Stimulated activated CD4-positive, alpha-beta T cell treated with anti-CD3 and anti-CD28 coated beads, Interleukin-1b, Interleukin-23, amount 100 ng/mL, for 24 hours (primary cell): Measurements from ENCODE around the gene ADGRL3.

Experiments
- DNase-seq, 4 experiments: peaks; one replicate each; pipeline ENCODE4 v3.0.0-alpha.2; 2020; ENCODE audit warnings: low read depth in 4 of 4, low spot score in 1 of 4

Gene ADGRL3

DNA sequence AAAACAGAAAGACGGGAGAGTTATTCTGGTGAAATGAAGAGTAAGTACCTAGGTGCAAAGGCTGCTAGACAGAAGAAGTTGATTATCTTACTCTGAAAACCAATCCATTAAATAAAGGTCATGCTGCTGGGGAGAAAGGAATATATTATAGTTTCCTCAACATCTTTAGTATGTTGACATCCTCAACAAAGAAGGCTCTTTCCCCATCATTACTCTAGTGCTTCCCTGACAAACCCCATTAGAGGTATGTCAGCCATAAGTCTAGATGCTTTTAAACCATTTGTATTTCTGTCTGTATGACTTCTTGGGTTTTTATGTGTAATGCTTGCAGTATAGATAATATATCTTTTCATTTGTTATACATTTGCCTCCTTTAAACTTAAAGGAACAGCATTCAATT, 75.9 kb downstream of the ADGRL3 start:
- no peak for DNase-seq

DNA sequence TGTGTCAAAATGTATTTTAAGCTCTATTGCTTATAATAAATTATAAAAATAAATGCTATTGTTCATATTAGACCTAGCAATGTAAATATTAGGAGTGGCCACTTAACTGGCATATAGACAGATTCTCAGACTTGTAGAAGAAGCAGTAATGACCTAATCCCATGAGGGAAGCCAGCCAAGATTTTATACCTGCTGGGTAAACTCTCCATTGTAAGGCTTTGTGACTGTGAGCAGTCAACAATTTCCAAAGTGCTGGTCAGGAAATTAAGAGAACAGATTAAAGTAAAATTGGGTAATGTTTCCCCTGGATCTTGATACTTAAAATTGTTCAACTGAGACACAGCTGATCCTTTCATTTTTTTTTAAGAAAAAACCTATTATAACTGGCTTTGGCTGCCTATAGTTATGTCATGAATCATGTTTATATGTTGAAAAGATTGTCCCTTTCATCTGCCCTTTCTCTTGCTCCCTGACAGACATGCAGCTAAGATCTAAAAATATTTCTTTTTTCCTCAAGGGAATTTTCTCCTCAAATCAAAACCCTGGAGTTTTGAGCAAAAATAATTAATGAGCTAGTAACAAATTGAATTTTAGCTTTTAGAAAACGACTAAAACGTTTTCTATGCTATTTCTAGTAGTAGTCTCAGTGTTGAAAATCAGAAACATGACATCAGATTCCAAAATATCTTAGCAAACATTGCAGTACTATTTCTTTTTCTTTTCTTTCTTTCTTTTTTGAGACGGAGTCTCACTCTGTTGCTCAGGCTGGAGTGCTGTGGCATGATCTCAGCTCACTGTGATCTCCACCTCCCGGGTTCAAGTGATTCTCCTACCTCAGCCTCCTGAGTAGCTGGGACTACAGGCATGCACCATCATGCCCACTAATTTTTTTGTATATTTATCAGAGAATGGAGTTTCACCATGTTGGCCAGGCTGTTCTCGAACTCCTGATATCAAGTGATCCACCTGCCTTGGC, 77.9 kb downstream of the ADGRL3 start:
- DNase-seq: no peak

DNA sequence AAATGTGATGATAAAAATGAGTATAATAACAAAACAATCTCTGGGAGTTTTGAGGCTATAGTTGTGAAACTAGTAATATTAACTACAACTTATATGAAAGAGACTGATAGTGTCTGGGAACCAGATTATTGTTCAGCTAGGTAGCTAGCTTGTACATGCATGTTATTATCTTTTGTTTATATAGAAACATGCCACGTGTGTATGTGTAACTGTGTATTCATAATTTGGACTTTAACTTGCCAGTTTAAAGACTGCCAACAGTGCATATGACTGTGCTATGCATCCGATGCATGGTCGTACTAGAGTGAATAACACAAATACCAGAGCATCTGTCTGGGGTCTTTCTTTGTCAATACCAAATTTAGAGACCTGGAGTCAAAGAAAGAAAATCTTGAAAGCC, 92.2 kb downstream of the ADGRL3 start:
- DNase-seq: no peak

DNA sequence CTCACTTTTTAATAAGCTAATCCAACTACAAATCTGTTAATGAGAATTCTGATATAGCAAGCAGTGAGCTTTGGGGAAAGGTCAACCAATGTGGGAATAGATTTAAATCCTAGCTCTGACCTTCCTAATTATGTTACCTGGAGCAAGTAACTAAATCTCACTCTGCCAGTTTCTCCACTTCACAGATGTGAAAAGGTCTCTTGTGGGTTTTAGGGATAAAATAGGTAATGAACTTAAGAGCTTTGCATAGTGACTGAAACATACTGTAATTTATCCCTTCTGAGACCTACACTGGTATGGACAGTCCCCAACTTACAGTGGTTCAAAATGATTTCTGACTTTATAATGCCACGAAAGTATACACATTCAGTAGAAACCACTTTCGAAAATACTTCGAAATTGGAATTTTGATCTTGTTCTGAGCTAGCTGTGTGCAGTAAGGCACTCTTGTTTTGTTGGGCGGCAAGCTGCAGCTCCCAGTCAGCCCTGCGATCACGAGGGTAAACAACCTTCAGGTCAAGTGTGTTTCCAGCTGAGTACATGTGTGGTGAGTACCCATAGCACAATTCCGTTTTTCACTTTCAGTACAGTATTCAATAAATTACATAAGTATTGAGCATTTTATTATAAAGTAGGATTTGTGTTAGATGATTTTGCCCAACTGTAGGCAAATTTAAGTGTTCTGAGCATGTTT, 93.7 kb downstream of the ADGRL3 start:
- no peak for DNase-seq

DNA sequence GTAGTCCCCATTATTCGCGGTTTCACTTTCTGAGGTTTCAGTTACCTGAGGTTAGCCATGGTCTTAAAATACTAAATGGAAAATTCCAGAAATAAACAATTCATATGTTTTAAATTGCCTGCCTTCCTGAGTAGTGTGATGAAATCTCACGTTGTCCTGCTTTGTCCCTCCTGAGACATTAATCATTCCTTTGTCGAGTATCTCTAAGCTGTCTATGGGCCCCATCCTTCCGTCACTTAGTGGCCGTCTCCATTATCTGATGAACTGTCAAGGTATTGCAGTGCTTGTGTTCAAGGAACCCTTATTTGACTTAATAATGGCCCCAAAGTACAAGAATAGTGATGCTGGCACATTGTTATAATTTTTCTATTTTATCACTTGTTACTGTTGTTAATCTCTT, 94.8 kb downstream of the ADGRL3 start:
- DNase-seq: no peak

DNA sequence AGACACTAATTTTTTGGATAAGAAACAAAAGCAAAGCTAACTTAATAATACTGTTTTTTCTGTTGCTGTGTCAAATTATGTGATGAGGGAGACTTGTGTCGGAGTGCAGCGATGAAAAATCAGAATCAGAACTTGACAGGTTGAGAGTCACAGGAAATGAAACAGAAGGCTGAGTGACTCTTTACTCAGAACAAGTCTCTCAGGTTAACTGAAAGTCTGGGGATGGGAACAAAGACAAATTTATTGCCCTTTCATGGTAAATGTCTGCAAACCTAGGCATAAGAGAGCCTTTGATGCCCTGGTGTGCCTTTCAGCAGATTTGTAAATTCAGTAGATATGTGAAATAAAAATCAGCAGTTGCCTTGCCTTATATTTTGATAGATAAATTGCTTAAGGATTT, 96.0 kb downstream of the ADGRL3 start:
- DNase-seq: no peak

DNA sequence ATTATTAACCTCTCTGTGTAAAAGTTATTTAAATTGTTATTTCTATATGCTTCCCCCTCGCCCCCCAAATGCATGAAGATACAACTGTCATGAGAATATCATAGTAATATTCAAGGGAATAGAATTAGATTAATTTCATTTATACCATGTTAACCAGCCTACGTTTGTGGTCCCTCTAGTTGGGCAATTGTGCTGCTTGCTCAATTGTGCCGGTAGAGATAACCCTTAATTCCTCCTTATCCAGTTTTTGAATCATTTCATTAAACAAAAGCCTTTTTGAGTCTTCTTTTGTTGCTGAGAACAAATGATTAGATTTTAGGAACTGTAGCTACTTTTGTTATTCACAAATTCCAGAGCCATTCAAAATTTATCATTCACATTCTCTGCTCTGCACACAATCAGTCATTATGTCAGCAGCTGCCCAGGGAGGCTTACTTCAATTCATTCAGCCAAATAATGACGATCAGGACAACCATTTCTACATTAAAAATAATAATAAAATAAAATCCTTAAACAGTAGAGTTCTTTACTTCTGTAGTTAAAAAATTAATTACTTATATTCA, 98.1 kb downstream of the ADGRL3 start:
- DNase-seq: no peak

DNA sequence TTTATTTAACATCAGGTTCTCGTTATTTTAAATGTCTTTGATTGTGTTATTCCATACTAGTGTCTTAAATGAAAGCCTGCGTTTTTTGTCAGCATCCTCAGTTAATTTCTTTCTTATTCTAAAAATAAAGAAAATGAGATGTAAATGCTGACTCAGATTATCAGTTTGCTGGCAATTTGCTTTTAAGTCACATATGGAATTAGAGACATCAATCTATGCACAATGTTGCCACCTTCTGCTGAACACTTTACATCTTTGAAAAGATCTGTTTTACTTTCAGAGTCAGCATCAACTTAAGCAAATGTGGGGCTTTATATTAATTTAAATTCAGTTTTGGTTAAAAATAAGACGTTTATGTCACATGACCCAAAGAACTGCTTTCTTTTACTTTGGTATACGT, 99.2 kb downstream of the ADGRL3 start:
- DNase-seq: no peak

DNA sequence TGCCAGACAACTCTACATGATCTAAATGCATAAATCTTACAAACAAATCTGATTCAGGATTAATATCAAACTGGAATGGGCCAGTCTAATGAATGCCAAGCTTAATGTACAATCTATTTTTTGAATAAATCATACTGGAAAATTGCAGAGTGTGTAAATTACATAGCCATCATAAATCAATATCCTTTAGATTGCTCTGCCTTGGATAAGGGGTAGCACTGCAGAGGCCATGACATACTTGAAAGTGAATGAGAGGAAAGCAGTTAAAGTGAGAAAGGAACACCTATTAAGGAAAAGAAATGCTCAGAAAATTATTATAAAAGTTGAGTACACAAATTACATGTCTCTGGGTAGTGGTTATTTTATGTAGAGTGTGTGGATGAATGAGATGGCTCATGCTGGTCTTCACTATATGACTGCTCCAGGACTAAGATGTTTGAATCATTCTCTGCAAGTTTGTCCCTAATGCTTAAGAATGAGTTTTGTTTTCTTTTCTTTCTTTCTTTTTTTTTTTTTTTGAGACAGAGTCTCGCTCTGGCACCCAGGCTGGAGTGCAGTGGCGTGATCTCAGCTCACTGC, 100.2 kb downstream of the ADGRL3 start:
- no peak for DNase-seq

DNA sequence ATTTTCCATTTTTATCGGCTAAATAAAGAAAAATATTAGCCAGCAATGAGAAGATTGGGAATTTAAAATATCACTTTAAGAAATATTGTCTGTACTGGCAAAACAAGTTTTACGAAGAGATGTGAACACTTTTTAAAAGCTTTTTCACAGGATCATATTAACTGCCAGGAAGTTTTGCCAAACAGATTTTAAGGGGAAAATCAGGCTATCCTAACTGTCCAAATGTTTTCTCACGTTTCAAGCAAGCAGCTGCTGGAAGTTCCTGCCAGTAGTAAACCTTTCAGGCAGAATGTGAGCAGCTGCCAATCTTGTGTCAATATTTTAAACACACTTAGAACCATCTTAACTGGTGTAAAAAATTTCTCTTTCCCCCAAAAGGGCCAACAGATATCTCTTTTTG, 101.1 kb downstream of the ADGRL3 start:
- DNase-seq: no peak

DNA sequence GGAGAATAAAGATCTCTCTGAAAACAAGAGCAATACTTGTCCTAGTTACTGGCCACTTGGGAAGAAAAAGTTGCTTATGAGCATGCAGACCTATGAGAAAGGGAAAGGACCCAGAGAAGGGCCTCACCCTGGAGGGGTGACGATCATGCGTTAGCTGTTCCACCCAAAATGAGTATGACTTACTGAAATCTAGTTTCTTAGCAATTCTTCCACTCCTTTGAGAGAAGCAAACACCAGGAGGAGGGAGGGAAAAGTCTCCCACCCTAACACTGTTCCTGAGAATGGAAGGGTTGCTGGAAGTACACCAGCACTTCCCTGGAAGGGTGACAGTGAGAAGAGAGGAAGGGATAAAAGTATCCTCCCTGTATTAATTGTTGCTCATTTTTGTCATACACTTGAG, 107.9 kb downstream of the ADGRL3 start:
- DNase-seq: no peak

DNA sequence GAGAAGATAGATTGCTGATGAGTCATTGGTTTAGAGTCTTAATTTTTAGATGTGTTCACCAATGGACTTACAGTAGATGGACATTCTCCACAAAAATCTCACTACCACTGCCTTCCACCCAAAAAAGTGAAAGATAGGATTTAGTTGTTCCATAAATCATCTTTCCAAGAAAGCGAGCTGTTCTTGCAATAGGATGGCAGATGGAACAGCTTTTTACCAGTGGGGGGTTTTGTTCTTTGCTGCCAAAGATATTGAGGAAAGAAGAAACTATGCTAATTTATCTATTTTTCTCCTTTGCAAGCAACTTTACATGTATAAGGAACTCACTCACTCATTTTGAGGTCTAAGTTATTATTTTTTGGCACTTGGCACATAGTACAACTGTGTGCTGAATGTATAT, 109.5 kb downstream of the ADGRL3 start:
- DNase-seq: no peak

DNA sequence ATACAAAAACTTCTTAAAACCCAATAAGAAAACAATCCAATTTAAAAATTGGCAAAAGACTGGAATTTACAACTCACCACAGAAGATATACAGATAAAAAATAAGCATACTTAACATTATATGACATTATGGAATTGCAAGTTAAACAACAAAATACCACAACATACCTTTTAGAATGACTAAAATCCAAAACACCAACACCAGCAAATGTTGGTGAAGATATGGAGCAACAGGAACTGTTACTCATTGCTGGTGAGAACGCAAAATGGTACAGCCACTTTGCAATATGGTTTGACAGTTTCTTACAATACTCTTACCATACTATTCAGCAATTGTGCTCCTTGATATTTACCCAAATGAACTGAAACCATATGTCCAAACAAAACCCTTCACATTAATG, 112.4 kb downstream of the ADGRL3 start:
- DNase-seq: no peak

DNA sequence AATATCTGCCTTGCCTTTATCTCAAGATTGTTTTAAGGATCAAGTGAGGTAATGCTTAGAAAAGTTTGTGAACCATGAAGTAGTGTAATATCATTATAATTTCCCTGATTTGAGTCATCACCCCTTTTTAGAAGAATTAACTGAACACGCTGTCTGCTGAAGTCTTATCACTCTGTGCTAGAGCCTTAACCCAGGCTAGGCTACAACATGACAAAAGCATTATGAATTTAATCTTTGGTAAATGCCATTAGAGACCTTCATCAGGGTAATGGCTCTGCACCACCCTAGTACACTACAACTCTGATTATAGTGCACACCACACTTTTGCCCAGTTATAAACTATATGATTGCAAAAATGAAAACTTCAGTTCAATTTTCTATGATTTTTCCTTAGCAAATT, 118.3 kb downstream of the ADGRL3 start:
- DNase-seq: no peak

DNA sequence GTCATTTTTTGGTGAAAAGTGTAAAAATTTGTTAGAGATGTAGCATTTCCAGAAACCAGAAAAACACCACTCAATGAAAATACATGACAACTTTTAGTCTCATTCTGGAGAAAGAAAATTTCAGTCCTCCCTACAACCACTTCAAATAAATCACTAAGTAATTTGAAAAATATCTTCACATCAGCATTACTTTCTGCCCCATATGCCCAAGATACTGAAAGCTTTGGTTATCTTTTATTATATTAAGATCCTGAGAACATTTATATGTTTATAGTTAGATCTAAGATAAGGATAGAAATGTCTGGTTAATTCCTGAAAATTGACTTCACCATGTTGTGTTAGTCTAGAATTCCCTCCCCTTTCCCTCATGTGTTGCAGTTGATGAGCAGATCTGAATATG, 119.0 kb downstream of the ADGRL3 start:
- DNase-seq: no peak

DNA sequence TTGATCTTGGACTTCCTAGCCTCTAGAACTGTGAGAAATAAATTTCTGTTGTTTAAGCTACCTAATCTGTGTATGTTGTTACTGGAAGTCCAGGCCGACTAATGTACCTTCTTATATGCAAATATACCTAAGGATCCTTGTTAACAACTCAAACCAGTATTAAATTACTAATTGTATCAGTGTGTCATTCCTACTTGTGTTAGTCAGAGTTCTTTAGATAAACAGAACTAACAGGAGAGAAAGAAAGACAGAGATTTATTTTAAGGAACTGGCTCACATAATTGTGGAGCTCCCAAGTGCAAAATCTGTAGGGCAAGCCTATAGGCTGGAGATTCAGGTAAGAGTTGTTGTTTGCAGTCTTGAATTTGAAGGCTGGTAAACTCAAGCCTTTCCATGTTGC, 120.0 kb downstream of the ADGRL3 start:
- no peak for DNase-seq

DNA sequence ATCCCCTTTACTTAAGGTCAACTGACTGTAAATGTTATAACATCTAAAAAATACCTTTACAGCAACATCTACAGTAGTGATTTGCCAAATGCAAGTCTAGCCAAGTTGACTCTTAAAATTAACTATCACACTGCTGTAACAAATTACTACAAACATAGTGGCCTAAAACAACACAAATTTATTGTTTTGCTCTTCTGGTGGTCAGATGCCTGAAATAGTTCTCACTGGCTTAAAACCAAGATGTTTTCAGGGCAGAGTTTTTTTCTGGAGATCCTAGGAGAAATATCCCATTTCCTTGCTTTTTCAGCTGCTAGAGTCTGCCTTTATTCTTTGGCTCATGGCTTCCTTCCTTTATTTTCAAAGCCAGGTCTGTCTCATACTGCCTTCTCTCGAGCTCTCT, 120.5 kb downstream of the ADGRL3 start:
- no peak for DNase-seq

DNA sequence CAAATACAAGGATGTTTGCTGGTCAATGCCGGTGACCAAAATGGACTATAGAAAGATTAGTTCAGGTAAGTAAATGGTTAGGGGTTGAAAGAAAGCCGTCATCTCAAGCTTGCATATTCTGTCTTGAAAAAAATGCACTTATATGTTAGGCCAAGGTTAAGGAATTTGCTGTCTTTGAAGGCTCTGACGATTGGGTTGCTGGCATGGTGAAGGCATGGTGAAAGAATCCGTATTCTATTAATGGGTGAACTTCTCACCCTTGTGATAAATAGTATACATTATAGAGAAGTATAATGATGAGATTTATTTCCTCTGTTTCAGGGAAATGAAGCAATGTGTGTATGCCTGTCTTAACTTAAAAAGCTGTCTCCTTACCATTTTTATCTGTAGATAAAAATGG, 132.6 kb downstream of the ADGRL3 start:
- no peak for DNase-seq

DNA sequence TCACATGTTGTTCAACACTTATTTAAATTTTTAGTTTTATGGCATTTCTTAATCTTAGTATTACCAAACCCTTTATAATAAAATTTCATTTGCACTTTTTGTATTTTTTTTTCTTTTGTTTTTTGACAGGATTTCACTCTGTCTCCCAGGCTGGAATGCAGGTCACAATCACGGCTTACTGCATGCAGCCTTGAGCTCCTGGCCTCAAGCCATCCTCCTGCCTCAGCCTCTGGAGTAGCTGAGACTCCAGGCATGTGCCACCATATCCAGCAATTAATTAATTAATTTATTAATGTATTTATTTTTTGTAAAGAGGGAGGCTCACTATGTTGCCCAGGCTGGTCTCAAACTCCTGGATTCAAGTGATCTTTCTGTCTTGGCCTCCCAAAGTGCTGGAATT, 133.4 kb downstream of the ADGRL3 start:
- no peak for DNase-seq

DNA sequence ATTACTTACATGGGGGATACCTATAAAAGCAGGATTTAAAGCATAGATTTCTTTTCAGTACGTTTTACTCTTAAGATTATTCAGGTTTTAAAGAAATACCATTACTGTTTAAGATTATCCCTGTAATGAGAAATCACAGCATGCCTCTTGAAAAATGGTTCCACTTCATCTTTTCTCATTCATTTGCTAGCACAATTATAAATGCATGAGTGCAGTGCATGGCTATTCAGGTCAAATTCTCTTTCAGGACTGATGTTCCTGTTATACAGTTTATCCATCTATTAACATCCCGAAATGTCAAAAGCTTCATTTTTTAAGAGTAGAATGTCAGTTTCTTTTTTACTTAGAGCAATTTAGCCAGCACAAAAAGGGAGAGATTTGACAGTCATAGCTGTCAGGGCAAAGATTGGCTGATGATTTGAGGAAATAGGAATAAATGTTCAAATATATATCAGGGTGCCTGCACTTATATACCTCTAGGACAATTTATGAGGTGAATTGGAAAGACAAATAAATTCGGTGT, 135.2 kb downstream of the ADGRL3 start:
- DNase-seq: no peak

DNA sequence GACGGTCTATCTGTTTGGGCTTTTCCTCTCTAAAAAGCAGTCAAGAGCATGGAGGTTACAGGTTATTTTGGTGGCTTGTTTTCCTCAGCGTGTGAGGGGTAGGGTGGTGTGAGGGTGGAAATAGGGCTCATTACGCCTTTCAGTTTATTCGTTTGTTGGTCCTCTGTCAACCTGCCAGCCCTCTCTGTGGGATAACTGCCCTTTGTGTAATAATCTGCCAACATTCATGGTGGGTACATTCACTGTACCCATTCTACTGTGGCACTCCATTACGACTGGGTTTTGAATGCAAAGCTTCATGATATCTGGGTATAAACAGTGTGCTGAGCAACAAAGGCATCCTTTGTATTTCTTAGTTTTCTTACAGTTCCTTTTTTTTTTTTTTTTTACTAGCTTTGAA, 136.4 kb downstream of the ADGRL3 start:
- no peak for DNase-seq

DNA sequence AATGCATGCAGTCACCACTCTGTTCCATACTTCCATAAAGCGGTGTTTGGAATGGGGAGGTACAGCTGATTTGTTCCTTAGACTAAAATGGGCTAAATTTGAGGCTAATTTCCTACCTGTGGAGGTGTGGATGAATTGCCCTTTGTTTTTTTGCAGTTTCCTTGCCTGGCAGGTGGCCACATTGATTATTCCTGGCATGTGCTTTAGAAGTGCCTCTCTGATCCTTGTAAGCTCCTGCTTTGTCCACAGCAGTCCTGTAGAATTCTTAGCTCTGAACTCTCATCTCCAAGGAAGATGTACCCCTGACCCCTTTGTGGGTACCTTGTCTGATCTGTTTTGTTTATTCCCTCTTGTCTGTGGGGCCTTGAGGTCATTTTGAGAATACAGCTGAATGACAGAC, 136.8 kb downstream of the ADGRL3 start:
- no peak for DNase-seq
